GM19328 (cell line): ENCODE measurements around the gene AGPAT2.

Experiments used
- ATAC-seq: cut with Tn5 transposase; IDR thresholded peaks from one replicate; pipeline ENCODE4 v1.9.1; 2021; ENCODE audit warnings: mild to moderate bottlenecking, moderate library complexity; ENCODE audit not compliant: unreplicated experiment

Gene AGPAT2

DNA sequence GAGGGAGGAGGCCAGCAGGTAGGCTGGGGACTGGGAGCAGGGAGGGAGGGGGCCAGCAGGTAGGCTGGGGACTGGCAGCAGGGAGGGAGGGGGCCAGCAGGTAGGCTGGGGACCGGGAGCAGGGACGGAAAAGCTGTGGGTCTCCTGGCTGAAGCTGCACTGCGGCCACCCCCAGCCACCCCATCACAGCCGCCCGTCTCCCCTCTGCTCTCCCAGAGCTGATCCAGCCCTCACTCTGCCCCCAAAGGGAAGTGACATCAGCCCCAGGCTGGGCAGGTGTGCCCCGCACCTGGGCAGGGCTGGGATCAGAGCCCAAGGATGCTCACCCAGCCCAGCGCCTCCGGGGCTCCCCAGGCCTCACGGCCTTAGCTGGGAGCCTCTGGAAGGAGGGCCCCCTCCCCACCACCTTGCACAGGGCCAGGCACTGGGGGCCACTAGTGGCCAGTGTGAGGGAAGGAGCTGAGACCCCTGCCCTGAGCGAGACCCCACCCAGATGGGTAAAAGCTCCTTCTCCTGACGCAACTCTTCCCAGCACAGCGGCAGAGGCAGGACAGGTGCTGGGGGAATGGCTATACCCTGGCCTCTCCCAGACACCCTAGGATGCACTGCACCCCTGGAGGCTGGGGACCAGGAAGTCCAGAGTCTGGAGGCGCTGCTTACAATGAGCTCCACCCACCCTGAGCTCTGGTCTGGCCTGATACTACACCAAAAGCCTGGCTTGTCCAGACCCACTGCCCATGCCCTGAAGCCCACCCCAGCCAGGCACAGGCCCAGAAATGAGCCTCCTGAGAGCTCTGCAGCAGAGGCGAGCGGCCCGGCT, 11.6 kb downstream of the AGPAT2 start:
- no peak for ATAC-seq

DNA sequence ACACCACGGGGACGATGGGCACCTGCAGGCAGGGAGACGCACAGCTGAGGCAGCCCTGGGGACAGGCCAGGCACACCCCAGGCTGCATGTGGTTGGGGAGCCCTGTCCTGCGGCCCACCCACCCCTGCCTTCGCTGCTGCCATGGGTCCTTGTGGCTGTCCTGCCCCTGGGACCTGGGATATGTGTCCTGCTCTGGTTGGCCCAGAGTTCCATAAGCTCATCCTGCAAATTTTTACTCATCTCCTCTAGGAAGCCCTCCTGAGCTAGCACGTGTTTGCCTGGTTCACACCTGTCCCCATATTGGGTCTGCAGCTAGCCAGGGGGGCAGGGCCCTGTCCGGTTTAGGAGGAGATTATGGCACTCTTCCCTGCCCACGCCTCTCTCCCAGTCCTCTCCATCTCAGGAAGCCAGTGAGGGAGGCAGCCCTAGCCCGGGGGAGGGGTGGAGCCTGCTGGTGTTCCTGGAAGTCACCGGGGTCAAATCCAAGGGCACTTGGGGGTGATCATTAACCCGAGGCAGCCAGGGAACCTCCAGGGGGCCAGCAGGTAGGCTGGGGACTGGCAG, 12.4 kb downstream of the AGPAT2 start:
- ATAC-seq: no peak

DNA sequence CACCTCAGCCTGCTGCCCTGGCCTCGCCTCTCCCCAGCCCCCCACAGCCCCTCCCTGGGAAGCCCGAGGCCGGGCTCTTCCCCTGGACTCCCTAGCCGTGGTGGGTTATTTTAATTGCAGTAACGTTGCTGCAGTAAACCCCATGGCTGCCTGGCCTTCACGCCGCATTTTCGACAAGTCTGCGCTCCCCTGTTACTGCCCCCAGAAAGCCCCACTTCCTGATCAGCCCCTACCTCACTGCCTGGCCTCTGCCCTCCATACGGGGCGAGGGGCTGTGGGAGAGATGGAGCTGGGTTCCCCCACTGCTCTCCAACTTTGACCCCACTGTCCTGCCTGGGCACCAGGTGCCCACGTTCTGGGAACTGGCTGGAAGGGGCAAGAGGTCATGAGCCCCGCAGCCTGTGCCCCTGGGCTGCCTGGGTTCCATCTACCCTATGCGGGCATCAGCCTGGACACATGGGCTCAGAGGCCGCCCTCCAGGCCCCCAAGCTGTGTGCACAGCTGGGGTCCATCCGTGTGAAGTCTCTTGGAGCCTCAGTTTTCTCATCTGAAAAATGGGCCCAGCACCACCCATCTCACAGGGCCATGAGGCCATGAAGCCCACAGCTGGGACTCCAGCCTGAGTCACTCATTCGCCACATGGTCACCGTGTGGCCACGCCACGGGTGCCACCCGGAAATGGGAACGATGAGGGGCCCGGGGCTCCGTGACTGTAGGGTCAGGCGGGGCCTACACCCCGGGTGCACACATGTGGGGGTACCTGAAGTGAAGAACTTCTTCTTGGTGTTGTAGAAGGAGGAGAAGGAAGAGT, 13.1 kb downstream of the AGPAT2 start:
- ATAC-seq: no peak

DNA sequence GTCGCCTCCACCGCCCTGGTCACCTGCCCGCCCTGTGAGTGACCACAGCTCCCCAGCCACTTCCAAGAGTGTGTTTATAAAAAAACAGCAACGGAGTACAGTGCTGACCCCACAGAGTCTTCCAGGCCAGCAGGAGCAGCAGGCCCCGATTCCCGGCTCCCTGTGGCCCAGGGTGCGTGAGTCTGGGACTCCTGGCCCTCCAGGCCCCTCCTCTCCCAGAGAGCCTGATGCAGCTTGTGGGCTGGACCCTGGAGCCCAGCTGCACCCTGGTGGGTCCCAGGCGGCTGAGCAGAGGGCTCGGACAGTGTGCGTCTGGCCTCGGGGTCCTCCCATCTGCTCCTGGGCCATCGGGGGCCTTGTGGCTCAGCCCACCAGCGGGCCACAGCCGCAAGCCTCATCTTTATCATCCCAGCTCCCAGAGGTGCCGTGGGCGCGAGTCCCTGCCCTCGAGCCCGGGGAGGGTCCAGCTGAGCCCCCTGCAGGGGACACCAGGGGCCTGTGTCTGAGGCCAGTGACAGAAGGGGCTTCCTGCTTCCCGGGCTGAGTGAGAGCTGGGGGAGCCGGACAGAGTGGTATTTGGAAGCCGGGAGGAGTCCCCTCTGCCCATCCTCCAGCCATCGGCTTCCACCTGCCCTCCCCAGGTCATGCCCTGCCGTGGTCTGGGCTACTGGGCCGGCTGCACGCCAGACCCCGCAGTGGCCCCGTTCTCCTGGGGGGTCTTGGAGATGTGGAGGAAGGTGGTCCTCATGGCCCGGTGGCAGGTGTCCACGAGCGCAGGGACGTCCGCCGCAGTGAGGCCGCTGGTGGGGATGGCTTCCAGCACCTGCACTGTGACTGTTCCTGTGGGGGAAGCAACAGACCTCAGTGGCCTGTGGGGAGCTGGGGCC, 13.9 kb downstream of the AGPAT2 start:
- no peak for ATAC-seq

DNA sequence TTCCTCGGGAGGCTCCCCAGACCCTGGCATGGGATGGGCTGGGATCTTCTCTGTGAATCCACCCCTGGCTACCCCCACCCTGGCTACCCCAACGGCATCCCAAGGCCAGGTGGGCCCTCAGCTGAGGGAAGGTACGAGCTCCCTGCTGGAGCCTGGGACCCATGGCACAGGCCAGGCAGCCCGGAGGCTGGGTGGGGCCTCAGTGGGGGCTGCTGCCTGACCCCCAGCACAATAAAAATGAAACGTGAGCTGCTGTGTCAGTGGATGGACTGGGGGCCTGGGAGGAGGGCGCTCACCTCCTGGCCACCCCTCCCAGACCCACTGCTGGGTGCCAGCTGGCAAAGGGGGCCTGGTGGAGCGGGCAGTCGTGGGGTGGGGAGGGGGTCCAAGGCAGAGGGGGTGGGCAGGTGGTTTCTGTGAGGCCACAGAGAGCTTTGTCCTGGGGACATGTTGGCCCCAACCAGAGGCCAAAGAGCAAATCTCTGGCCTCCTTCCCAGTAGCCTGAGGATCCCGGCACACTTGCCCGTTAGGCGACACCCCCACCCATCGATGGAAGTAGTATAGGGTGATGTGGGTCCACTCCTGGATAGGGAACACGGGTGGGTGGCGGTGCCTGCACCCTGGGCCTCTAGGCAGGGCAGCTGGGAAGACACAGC, 14.7 kb downstream of the AGPAT2 start:
- ATAC-seq: no peak

DNA sequence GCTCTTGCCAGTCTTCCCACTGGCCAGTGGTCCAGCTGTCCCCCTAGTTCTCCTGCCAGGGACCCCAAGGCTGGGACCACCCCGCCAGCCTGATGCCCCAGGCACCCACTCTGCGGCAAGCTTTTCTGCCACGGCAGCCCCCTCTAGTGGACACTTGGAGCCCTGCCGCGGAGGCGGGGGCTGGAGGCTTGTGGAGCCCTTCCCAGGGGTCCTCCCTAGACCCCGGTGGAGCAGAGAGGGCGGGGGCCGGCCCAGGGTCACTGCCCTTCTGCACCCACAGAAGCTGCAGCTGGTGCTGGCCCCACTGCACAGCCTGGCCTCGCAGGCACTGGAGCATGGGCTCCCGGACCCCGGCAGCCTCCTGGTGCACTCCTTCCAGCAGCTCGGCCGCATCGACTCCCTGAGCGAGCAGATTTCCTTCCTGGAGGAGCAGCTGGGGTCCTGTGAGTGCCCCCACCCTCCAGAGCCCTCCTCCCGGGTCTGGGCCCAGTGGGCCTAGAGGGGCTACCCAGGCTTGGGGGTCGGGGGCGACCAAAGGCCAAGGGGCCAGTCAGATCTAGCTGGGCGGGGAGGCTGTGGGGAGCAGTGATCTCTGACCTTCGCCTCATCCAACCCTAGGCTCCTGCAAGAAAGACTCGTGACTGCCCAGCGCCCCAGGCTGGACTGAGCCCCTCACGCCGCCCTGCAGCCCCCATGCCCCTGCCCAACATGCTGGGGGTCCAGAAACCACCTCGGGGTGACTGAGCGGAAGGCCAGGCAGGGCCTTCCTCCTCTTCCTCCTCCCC, 15.4 kb downstream of the AGPAT2 start:
- no peak for ATAC-seq

DNA sequence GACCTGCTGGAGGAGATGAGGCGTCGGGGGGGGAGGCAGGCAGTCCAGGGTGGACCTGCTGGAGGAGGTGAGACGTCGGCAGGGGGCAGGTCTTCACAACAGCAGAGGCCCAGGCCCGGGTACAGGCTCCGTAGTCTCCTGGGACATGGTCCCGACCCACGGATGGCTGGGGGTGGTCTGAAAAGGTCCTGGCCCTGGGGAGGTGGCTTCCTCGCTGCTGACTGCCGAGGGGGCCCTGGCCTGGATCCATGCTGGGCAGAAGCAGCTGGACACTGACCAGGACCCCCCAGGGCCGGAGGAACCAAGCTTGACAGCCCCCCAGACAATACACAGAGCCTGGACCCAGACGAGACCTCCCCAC, 16.0 kb downstream of the AGPAT2 start:
- ATAC-seq: no peak

DNA sequence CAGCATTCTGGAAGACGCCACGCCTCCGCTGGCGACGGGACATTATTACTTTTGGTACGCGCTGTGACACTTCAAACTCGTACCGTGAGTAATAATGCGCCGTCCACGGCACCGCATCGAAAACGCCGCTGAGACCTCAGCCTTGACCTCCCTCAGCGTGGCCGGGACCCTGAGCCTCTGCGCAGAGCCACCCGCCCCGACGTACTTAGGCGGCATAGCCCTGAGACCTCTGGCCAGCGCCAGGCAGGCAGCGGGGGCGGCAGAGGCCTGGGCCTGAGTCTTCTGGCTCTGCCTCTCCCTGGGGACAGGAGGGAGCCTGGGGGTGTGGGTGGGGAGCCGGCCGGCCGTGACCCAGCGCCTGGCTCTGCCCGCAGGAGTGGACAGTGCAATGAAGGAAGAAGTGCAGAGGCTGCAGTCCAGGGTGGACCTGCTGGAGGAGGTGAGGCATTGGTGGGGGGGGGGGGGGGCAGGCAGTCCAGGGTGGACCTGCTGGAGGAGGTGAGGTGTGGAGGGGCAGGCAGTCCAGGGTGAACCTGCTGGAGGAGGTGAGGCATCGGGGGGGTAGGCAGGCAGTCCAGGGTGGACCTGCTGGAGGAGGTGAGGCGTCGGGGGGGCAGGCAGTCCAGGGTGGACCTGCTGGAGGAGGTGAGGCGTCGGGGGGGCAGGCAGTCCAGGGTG, 16.5 kb downstream of the AGPAT2 start:
- no peak for ATAC-seq

DNA sequence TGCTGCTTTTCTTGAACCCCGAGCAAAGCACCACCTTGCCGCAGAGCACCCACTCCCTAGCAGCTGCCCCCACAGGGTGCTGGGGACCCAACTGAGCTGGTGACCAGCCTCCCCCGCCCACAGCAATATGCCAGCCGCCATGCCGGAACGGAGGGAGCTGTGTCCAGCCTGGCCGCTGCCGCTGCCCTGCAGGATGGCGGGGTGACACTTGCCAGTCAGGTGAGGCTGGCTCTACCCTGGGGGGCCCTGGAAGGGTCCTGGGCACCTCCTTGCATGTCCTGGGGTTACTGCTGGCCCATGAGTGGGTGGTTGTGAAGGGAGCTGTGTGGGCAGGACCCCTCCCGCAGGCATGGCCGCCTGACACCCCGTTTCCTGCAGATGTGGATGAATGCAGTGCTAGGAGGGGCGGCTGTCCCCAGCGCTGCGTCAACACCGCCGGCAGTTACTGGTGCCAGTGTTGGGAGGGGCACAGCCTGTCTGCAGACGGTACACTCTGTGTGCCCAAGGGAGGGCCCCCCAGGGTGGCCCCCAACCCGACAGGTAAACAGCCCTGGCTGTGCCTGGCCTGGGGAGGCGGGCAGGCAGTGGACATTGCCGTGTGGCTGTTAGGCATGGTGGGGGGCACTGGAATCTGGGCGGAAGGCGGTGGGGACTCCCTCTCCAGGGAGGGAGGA, 17.3 kb downstream of the AGPAT2 start:
- ATAC-seq: no peak

DNA sequence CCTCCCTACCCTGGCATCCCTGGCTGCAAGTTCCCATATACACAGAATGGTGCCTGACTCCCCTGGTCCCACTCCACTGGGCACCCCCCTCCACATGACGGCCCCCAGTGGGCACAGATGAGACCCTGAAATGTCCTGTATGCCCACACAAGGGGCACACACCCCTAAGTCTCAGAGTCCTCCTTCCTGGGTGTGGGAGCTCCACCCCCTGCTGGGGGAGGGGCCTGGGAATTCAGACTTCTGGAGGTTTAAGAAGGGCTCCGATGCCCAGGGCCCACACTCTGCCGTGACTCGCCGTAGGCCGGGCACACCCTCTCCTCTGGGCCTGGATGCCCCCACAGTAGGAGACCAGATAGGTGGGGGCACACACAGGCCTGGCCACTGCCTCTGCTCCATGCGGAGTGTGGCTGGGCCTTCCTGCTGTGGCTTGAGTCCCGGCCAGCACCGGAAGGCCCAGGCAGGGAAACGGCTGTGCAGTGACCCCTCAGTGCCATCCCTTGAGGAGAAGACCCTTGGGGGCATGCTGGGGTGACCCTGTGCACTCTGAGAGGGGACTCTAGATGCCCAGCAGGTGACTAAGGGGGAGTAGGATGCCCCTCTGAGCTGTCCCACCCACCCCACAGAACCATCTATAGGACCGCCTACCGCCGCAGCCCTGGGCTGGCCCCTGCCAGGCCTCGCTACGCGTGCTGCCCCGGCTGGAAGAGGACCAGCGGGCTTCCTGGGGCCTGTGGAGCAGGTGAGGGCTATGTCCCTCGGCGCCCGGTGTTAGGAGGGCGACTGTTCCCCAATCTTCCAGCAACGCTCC, 18.1 kb downstream of the AGPAT2 start:
- no peak for ATAC-seq

DNA sequence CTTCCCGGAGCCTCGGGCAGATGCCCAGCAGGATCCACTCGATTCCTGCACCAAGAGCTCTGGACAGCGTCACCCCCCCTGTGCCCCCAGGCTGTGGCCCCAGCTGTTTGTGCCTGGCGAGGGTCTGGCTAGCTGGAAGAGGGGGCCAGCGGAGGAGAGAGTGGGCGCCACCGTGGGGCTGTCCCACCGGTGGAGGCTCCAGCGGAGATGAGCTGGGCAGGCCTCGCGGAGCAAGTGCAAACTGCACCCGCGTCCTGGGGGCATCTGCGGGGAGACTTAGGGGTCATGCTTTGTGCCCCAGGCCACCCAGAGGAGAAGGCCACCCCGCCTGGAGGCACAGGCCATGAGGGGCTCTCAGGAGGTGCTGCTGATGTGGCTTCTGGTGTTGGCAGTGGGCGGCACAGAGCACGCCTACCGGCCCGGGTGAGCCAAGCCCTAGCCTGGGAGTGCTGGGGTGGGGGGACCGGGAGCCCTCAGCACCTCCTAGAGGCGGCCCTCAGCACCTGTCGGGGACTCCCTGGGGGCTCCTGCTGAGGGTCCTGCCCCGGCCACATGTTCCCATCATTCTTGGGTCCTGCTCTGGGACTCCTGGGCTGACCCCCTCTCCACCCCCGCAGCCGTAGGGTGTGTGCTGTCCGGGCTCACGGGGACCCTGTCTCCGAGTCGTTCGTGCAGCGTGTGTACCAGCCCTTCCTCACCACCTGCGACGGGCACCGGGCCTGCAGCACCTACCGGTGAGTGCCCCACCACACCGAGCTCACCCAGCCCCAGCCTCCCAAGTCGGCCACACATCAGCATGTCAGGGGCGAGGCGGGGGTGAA, 19.1 kb downstream of the AGPAT2 start:
- ATAC-seq: no peak

DNA sequence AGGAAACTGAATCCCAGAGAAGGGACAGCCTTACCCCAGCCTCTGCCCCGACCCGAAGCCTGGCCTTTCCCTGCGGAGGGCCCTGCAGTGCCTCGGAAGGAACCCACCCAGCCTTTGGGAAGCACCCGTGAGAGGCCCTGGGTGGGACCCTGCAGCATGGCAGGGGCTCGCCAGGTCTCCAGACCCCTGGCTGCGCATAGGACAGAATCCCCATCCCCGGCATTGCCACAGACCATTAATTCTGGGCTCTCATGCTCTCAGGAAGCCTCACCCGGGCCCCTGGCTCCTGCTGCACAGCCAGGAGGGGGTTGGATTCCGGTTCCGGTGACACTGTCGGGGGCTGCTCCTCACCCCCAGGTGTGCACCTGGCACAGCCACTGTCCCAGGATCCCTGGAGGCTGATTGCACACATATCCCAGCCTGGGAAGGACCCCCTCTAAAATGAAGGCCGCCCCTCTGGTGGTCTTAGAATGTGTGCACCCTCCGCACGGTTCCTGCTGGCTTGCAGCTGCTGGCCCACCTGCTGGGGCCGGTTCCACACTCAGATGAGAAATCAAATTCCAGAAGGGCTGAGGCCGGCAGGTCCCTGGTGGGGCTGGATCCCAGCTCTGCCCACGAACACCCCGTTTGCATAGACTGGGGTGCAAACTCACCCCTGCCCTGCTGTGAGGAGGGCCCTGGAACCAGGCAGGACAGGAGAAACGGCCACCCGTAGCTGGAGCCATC, 19.9 kb downstream of the AGPAT2 start:
- ATAC-seq: no peak

DNA sequence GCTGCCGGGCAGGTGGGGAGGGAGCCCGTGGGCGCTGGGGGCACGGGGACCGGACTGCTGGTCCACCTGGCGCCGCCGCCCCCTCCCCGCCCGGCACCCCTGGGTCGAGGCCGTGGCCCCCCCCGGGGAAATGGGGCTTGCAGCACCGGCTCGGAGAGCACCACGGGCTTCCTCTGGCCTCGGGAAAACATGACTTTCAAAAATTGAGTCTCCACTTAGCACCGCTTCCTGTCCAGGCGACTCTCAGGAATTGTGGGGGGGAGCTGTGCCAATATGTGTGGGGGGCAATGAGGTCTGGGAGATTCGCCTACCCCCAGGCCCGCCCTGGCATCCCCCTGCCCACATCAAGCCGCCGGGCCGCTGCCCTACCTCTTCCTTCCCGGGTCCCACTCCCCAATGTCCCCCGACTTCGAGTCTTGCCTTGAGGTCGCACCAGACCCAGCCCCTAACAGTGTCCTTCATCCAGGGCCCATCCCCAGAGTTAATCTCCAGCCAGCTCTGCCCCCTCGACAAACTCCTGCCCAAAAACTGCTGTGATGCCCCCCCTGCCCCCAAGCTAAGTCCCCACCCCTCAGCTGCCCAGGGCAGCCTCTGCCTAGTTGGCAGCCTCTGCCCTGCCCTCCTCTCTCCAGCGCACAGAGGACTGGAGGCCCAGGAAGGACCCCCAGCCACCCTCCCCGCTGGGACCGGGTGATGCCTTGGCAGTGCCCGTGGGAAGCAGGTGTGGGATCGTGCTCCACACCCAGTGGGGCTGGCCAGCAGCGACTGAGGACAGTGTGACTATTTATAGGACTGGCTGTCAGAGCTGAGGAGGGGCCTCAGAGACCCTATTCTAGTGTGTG, 20.7 kb downstream of the AGPAT2 start:
- no peak for ATAC-seq

DNA sequence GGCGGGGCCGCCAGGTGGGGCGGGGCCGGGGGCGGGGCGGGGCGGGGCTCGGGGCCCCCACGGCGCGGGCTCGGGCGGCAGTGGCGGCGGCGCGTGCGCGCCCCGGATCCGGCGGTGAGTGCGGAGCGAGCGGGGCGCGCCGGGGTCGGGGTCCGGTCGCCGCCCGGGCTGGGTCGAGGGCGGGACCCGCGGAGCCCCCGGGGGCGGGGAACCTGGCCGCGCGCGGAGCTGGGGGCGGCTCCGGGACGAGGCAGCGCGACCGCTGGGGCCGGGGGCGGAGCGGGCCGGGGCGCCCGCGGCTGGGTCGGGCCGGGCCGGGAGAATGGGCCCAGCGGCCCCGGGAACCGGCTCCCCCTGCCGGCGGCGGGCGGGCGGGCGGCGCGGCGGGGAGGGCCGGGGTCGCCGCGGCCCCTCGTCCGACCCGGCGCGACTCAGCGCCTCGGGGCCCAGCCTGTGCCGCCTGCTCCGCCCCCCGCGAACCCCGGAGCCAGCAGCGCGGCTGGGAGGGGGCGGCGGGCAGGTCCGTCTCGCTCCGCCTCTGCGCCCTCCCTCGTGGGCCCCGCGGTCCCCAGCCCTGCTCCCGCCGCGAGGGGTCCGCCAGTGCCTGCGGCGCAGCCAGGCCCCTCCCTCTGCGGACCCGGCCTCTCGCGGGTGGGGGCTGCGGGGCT, 21.4 kb downstream of the AGPAT2 start:
- no peak for ATAC-seq
